ENCODE measurements around the gene GPX6.

- TF ChIP-seq EZH2phosphoT487 (IDR thresholded peaks at IDR 0.05; ENCODE audit: low read depth) (no peak), CTCF (IDR thresholded peaks at IDR 0.05; ENCODE audit: low read depth, low read length) (no peak)
These were observed 17.7 kb downstream of the GPX6 start for GRCh38 chr6:28497893-28498292.
